Measurements from ENCODE around the gene JAK3. TPM values are rescaled to one million over a fixed set of nuclear protein-coding genes. Genes with fewer than 3 reads are reported as not detected.

The JAK3 gene
- total and polyA plus RNA-seq, 2 donors (not counting 1 experiment from before 2014, with no cell fraction given) = 1.1 to 1.2 TPM

DNA sequence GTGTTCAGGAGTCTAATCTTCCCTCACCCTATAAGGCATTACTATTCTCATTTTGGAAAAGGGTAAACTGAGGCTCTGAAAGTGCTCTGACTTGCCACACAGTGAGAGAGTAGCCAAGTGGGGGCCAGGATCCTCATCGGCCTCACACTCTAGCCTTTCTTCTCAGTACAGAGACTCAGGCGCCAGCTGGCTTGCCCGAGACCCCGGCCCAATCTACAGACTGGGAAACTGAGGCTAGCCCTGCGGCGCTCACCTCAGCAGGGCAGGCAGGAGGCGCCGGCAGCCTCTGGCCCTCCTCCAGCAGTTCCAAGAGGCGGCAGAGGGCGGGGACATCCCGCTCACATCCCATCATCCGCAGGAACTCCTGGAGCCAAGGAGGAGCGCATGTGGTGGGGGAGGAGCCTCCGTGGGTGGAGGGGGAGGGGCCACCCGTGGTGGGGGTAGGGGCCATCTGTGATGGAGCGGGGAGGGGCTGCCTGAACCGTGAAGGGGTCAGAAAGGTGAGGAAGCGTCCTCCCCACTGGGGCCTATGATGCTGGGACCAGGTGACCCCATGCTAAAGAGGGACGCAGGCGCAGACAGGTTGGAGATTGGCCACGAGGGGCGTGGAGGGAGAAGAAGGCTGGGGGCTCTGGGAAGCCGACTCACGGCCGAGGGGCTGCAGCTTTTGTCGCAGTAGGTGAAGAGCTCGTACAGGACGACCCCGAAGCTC, 17.8 kb downstream of the JAK3 start:
- H3K4me2 ChIP-seq (ENCODE audit: extremely low read depth, insufficient read depth, low read length) = no peak overlapping the region
- H2AFZ ChIP-seq (ENCODE audit: low read length) = no peak overlapping the region
- no peak for TF ChIP-seq EZH2 (IDR thresholded peaks at IDR 0.05; ENCODE audit: low read length, missing control alignments)
- TF ChIP-seq, protein P1, sequence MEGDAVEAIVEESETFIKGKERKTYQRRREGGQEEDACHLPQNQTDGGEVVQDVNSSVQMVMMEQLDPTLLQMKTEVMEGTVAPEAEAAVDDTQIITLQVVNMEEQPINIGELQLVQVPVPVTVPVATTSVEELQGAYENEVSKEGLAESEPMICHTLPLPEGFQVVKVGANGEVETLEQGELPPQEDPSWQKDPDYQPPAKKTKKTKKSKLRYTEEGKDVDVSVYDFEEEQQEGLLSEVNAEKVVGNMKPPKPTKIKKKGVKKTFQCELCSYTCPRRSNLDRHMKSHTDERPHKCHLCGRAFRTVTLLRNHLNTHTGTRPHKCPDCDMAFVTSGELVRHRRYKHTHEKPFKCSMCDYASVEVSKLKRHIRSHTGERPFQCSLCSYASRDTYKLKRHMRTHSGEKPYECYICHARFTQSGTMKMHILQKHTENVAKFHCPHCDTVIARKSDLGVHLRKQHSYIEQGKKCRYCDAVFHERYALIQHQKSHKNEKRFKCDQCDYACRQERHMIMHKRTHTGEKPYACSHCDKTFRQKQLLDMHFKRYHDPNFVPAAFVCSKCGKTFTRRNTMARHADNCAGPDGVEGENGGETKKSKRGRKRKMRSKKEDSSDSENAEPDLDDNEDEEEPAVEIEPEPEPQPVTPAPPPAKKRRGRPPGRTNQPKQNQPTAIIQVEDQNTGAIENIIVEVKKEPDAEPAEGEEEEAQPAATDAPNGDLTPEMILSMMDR (conservative IDR thresholded peaks at IDR 0.05 in 1 of 2, IDR thresholded peaks at IDR 0.05 in 1 of 2; ENCODE audit: low read depth in 1 of 2, low read length in 2 of 2) = no peak
- H3K4me3 ChIP-seq (replicated peaks in 1 of 4; ENCODE audit: control extremely low read depth in 1 of 4, insufficient read depth in 1 of 4, low read depth in 3 of 4, low read length in 4 of 4) = peak overlapping the region in 1 of 4 experiments; percentile 31
- H3K36me3 ChIP-seq (ENCODE audit: control insufficient read depth, insufficient read depth, low read length) = no peaks in the 10 kb centered on the region
- H3K4me1 ChIP-seq (ENCODE audit: control insufficient read depth, extremely low read depth, insufficient read depth, low read length) = no peaks in the 10 kb centered on the region
- H3K79me2 ChIP-seq (ENCODE audit: control insufficient read depth, insufficient read depth, low read length) = no peaks in the 10 kb centered on the region
- no peaks in the 10 kb centered on the region for H4K20me1 ChIP-seq (ENCODE audit: control insufficient read depth, extremely low read depth, insufficient read depth, low read length)
- H3K27ac ChIP-seq (ENCODE audit: insufficient read depth, low read length) = no peak overlapping the region
- H3K9me3 ChIP-seq (ENCODE audit: control insufficient read depth, insufficient read depth, low read depth, low read length) = no peaks in the 10 kb centered on the region
- H3K27me3 ChIP-seq (ENCODE audit: control insufficient read depth, insufficient read depth, low read length) = peaks cover 8% of the 10 kb centered on the region
- H3K9ac ChIP-seq (ENCODE audit: insufficient read depth, low read length) = no peak overlapping the region
- peak; percentile 21 to 53 for DNase-seq (ENCODE audit: low read depth in 2 of 2)

- no peaks in the 10 kb centered on the region for H3K9me3 ChIP-seq (ENCODE audit: control insufficient read depth, insufficient read depth, low read depth, low read length)
- no peak for TF ChIP-seq EZH2 (IDR thresholded peaks at IDR 0.05; ENCODE audit: low read length, missing control alignments)
- TF ChIP-seq, protein P1 (conservative IDR thresholded peaks at IDR 0.05 in 1 of 2, IDR thresholded peaks at IDR 0.05 in 1 of 2; ENCODE audit: low read depth in 1 of 2, low read length in 2 of 2) = no peak
These were observed 21.2 kb downstream of the JAK3 start for GRCh38 chr19:17826508-17827056.

GRCh38 chr19:17824339-17824738, 23.4 kb downstream of the JAK3 start:
- Histone ChIP-seq H3K4me1 (ENCODE audit: control insufficient read depth, extremely low read depth, insufficient read depth, low read length) (no peaks in the 10 kb centered on the region), H3K4me3 (replicated peaks in 1 of 4; ENCODE audit: control extremely low read depth in 1 of 4, insufficient read depth in 1 of 4, low read depth in 3 of 4, low read length in 4 of 4) (no peak overlapping the region), H3K4me2 (ENCODE audit: extremely low read depth, insufficient read depth, low read length) (no peak overlapping the region), H3K27me3 (ENCODE audit: control insufficient read depth, insufficient read depth, low read length) (peaks cover 4% of the 10 kb centered on the region), H3K79me2 (ENCODE audit: control insufficient read depth, insufficient read depth, low read length) (no peaks in the 10 kb centered on the region), H2AFZ (ENCODE audit: low read length) (no peak overlapping the region), H3K9me3 (ENCODE audit: control insufficient read depth, insufficient read depth, low read depth, low read length) (no peaks in the 10 kb centered on the region), H3K36me3 (ENCODE audit: control insufficient read depth, insufficient read depth, low read length) (no peaks in the 10 kb centered on the region), H3K9ac (ENCODE audit: insufficient read depth, low read length) (no peak overlapping the region), H4K20me1 (ENCODE audit: control insufficient read depth, extremely low read depth, insufficient read depth, low read length) (no peaks in the 10 kb centered on the region), H3K27ac (ENCODE audit: insufficient read depth, low read length) (no peak overlapping the region)
- DNase-seq (ENCODE audit: low read depth in 2 of 2) = no peak
- TF ChIP-seq EZH2 (IDR thresholded peaks at IDR 0.05; ENCODE audit: low read length, missing control alignments) = no peak
- TF ChIP-seq, protein P1 (conservative IDR thresholded peaks at IDR 0.05 in 1 of 2, IDR thresholded peaks at IDR 0.05 in 1 of 2; ENCODE audit: low read depth in 1 of 2, low read length in 2 of 2) = no peak

More at GRCh38 chr19:17826508-17827056, 21.2 kb downstream of the JAK3 start:
- no peak overlapping the region for H3K27ac ChIP-seq (ENCODE audit: insufficient read depth, low read length)
- peaks cover 6% of the 10 kb centered on the region for H3K27me3 ChIP-seq (ENCODE audit: control insufficient read depth, insufficient read depth, low read length)
- no peaks in the 10 kb centered on the region for H3K79me2 ChIP-seq (ENCODE audit: control insufficient read depth, insufficient read depth, low read length)
- no peaks in the 10 kb centered on the region for H3K4me1 ChIP-seq (ENCODE audit: control insufficient read depth, extremely low read depth, insufficient read depth, low read length)
- H4K20me1 ChIP-seq (ENCODE audit: control insufficient read depth, extremely low read depth, insufficient read depth, low read length) = no peaks in the 10 kb centered on the region
- H3K4me3 ChIP-seq (replicated peaks in 1 of 4; ENCODE audit: control extremely low read depth in 1 of 4, insufficient read depth in 1 of 4, low read depth in 3 of 4, low read length in 4 of 4) = no peak overlapping the region
- no peak overlapping the region for H2AFZ ChIP-seq (ENCODE audit: low read length)
- no peak overlapping the region for H3K4me2 ChIP-seq (ENCODE audit: extremely low read depth, insufficient read depth, low read length)
- DNase-seq (ENCODE audit: low read depth in 2 of 2) = no peak
- H3K9ac ChIP-seq (ENCODE audit: insufficient read depth, low read length) = no peak overlapping the region
- no peaks in the 10 kb centered on the region for H3K36me3 ChIP-seq (ENCODE audit: control insufficient read depth, insufficient read depth, low read length)
